IMR-90 (cell line): ENCODE results near the gene MRPL28. TPM values are rescaled to one million over a fixed set of nuclear protein-coding genes. Genes with fewer than 3 reads are reported as not detected.

Experiments used
- ATAC-seq: fragments of 200-7000 bp; cut with Tn5 transposase; 2 replicates; pipeline ENCODE4 v1.9.1; 2020; ENCODE audit warnings: low read depth, mild to moderate bottlenecking, moderate library complexity
- BruUV-seq: library from RNA; stranded (reverse); fragments of 400-500 nt; replicated peaks from 2 replicates; lab custom pipeline; 2021; lab: Mats Ljungman, UMichigan
- CTCF ChIA-PET: fragments of 300-600 bp; formaldehyde crosslinking; extraction: SDS; loops from one replicate; lab custom pipeline; 2021; ENCODE audit warnings: antibody characterized with exemption; lab: Yijun Ruan, JAX
- POLR2A ChIA-PET: fragments of 300-600 bp; sonication (Branson Sonifier 250); formaldehyde crosslinking; loops from one replicate; lab custom pipeline; 2022; ENCODE audit warnings: antibody characterized with exemption; ENCODE audit not compliant: unreplicated experiment; lab: Charles Lee
- DNase-seq: peaks from one replicate; pipeline ENCODE4 v3.0.0; 2013
- H2AFZ ChIP-seq: replicated peaks from 2 replicates; pipeline ENCODE3; 2013; ENCODE audit warnings: low read length, mild to moderate bottlenecking; ENCODE audit not compliant: poor library complexity
- H2AK5ac ChIP-seq: 2 replicates; pipeline ENCODE4 v1.6.1; 2013; ENCODE audit warnings: low read depth, low read length, inconsistent platforms
- H2AK9ac ChIP-seq: replicated peaks from 2 replicates; pipeline ENCODE3; 2013; ENCODE audit warnings: mild to moderate bottlenecking, low read depth, low read length, moderate library complexity; ENCODE audit not compliant: poor library complexity
- H2BK120ac ChIP-seq: 2 replicates; pipeline ENCODE4 v1.6.1; 2013; ENCODE audit warnings: low read depth, low read length, inconsistent platforms
- H2BK15ac ChIP-seq: 3 replicates; pipeline ENCODE4 v1.6.1; 2013; ENCODE audit warnings: low read depth, low read length, inconsistent platforms
- H2BK20ac ChIP-seq: 2 replicates; pipeline ENCODE4 v1.6.1; 2013; ENCODE audit warnings: low read depth, mild to moderate bottlenecking, inconsistent platforms, low read length, moderate library complexity
- H2BK5ac ChIP-seq: 2 replicates; pipeline ENCODE4 v1.6.1; 2013; ENCODE audit warnings: mild to moderate bottlenecking, low read depth, low read length, inconsistent platforms; ENCODE audit not compliant: poor library complexity, severe bottlenecking
- H3K14ac ChIP-seq: replicated peaks from 2 replicates; pipeline ENCODE4 v1.6.1; 2013; ENCODE audit warnings: low read depth, low read length, inconsistent platforms
- H3K18ac ChIP-seq: 2 replicates; pipeline ENCODE4 v1.6.1; 2013; ENCODE audit warnings: low read depth, low read length, control low read depth
- H3K23ac ChIP-seq: 2 replicates; pipeline ENCODE4 v1.6.1; 2013; ENCODE audit warnings: low read depth, low read length, inconsistent platforms
- H3K27ac ChIP-seq: 2 replicates; pipeline ENCODE4 v1.5.1; 2013; ENCODE audit warnings: mild to moderate bottlenecking, control low read depth, low read length; ENCODE audit not compliant: insufficient read depth
- H3K27me3 ChIP-seq: 2 replicates; pipeline ENCODE4 v1.6.1; 2013; ENCODE audit warnings: low read length; ENCODE audit not compliant: control insufficient read depth, insufficient read depth
- H3K36me3 ChIP-seq: 2 replicates; pipeline ENCODE4 v1.6.1; 2013; ENCODE audit warnings: low read length, mixed read lengths; ENCODE audit not compliant: control insufficient read depth, insufficient read depth
- H3K4ac ChIP-seq: 2 replicates; pipeline ENCODE4 v1.6.1; 2013; ENCODE audit warnings: low read depth, low read length, inconsistent platforms
- H3K4me1 ChIP-seq: 2 replicates; pipeline ENCODE4 v1.6.1; 2013; ENCODE audit warnings: low read length, mixed read lengths; ENCODE audit not compliant: control insufficient read depth, insufficient read depth
- H3K4me2 ChIP-seq: 2 replicates; pipeline ENCODE4 v1.6.1; 2013; ENCODE audit warnings: low read depth, mild to moderate bottlenecking, control low read depth, low read length, moderate library complexity
- H3K4me3 ChIP-seq: 2 replicates; pipeline ENCODE4 v1.5.1; 2013; ENCODE audit warnings: low read depth, mild to moderate bottlenecking, control low read depth, low read length, moderate library complexity; ENCODE audit not compliant: insufficient read depth
- H3K56ac ChIP-seq: 2 replicates; pipeline ENCODE4 v1.6.1; 2013; ENCODE audit warnings: low read length, inconsistent platforms; ENCODE audit not compliant: insufficient read depth; ENCODE audit errors: extremely low read depth
- H3K79me1 ChIP-seq, 2 experiments: 2 replicates each; pipeline ENCODE4 v1.6.1; 2013; ENCODE audit warnings: low read length in 2 of 2, inconsistent platforms in 1 of 2, low read depth in 1 of 2
- H3K9ac ChIP-seq: 2 replicates; pipeline ENCODE4 v1.6.1; 2013; ENCODE audit warnings: low read depth, low read length, control low read depth
- H3K9me1 ChIP-seq: 2 replicates; pipeline ENCODE4 v1.6.1; 2013; ENCODE audit warnings: low read length, inconsistent platforms; ENCODE audit not compliant: insufficient read depth
- H3K9me3 ChIP-seq: 2 replicates; pipeline ENCODE4 v1.6.1; 2013; ENCODE audit warnings: low read length; ENCODE audit not compliant: control insufficient read depth, insufficient read depth
- H4K20me1 ChIP-seq: 2 replicates; pipeline ENCODE4 v1.6.1; 2013; ENCODE audit warnings: low read length, inconsistent platforms; ENCODE audit not compliant: insufficient read depth
- H4K5ac ChIP-seq: 2 replicates; pipeline ENCODE4 v1.6.1; 2013; ENCODE audit warnings: mild to moderate bottlenecking, low read depth, low read length, control low read depth
- H4K8ac ChIP-seq, 2 experiments: 2 replicates each; pipeline ENCODE4 v1.6.1; 2013; ENCODE audit warnings: low read depth in 2 of 2, low read length in 2 of 2, control low read depth in 1 of 2, inconsistent platforms in 1 of 2
- H4K91ac ChIP-seq: 2 replicates; pipeline ENCODE4 v1.6.1; 2013; ENCODE audit warnings: low read depth, low read length, inconsistent platforms; ENCODE audit not compliant: insufficient read depth
- BHLHE40 ChIP-seq: fragments of 150-350 bp; IDR thresholded peaks from 2 replicates; pipeline ENCODE4 v1.6.1; 2016; ENCODE audit warnings: mild to moderate bottlenecking, low read depth, low read length
- CHD1 ChIP-seq: IDR thresholded peaks from 2 replicates; pipeline ENCODE4 v1.6.1; 2012; ENCODE audit warnings: low read depth, low read length, improper control_type of control experiment
- FOS ChIP-seq: fragments of 150-350 bp; IDR thresholded peaks from 2 replicates; pipeline ENCODE4 v1.6.1; 2016; ENCODE audit warnings: low read depth, low read length
- MAFK ChIP-seq: IDR thresholded peaks from 2 replicates; pipeline ENCODE4 v1.6.1; 2012; ENCODE audit warnings: low read depth, low read length, improper control_type of control experiment
- MAZ ChIP-seq: IDR thresholded peaks from 2 replicates; pipeline ENCODE4 v1.6.1; 2012; ENCODE audit warnings: low read depth, mild to moderate bottlenecking, low read length, improper control_type of control experiment, moderate library complexity, borderline replicate concordance
- MXI1 ChIP-seq: IDR thresholded peaks from 2 replicates; pipeline ENCODE4 v1.6.1; 2012; ENCODE audit warnings: low read depth, mild to moderate bottlenecking, low read length, moderate library complexity, borderline replicate concordance
- NFE2L2 ChIP-seq: fragments of 150-350 bp; IDR thresholded peaks from 2 replicates; pipeline ENCODE4 v1.6.1; 2016; ENCODE audit warnings: low read depth, mild to moderate bottlenecking, low read length
- POLR2A ChIP-seq: IDR thresholded peaks from 2 replicates; pipeline ENCODE4 v1.6.1; 2012; ENCODE audit warnings: mild to moderate bottlenecking, low read depth, low read length
- RAD21 ChIP-seq: IDR thresholded peaks from 2 replicates; pipeline ENCODE4 v1.6.1; 2012; ENCODE audit warnings: low read length, improper control_type of control experiment
- RFX5 ChIP-seq: IDR thresholded peaks from 2 replicates; pipeline ENCODE4 v1.8.0; 2012; ENCODE audit warnings: low read depth, mild to moderate bottlenecking, low read length, moderate library complexity
- SMC3 ChIP-seq: fragments of 150-350 bp; IDR thresholded peaks from 2 replicates; pipeline ENCODE4 v1.6.1; 2016; ENCODE audit warnings: low read depth, mild to moderate bottlenecking, antibody characterized with exemption, low read length, moderate library complexity
- USF2 ChIP-seq: fragments of 150-350 bp; IDR thresholded peaks from 2 replicates; pipeline ENCODE4 v1.6.1; 2017; ENCODE audit warnings: mild to moderate bottlenecking, antibody characterized with exemption, low read length, low read depth
- WGBS, 2 experiments: methylation state at CpG; one replicate each; pipeline versions ENCODE4 v1.1.5 to v1.1.7; 2013; ENCODE audit warnings: missing lambda C conversion rate in 2 of 2; ENCODE audit not compliant: insufficient read length in 1 of 2; ENCODE audit errors: extremely low coverage in 2 of 2; 5-methylcytosine and 5-hydroxymethylcytosine counted together
- dilution Hi-C: fragments of 300-500 bp; cut with HindIII; formaldehyde crosslinking; loops from one replicate; pipeline ENCODE4 v1.14.3; 2018; ENCODE audit warnings: low sequenced_read_pairs; ENCODE audit not compliant: unreplicated experiment
- in situ Hi-C: fragments of 300-500 bp; cut with MboI; formaldehyde crosslinking; loops from 3 replicates; pipeline ENCODE4 v1.14.3; 2019; ENCODE audit warnings: low sequenced_read_pairs, inconsistent platforms, mixed read lengths
- intact Hi-C: fragments of 100-400 bp; cut with micrococcal nuclease; formaldehyde crosslinking; loops from 2 replicates; pipeline ENCODE4 v1.10.0; 2022
- polyA plus RNA-seq, 3 experiments: library from polyadenylated mRNA; depleted of rRNA; stranded (reverse); fragments of >200 nt; gene quantifications; 2 replicates each; pipeline ENCODE4 v1.2.3, GENCODE V29; 2012; ENCODE audit warnings: low replicate concordance in 1 of 3
- total RNA-seq: library from RNA; depleted of rRNA; stranded (reverse); fragments of >200 nt; gene quantifications from 2 replicates; pipeline ENCODE4 v1.2.3, GENCODE V29; 2012
- TF ChIP-seq, protein P1 (sequence below): fragments of 150-350 bp; IDR thresholded peaks from 2 replicates; pipeline ENCODE4 v1.6.1; 2016; ENCODE audit warnings: low read depth, mild to moderate bottlenecking, low read length, moderate library complexity, borderline replicate concordance
- TF ChIP-seq, protein P2 (sequence below): conservative IDR thresholded peaks from 2 replicates; pipeline ENCODE4 v1.5.1; 2012; ENCODE audit warnings: mild to moderate bottlenecking, low read depth, low read length, improper control_type of control experiment

Gene MRPL28
- total and polyA plus RNA-seq, 2 of the 4 experiments (the other 2 are of a cell fraction) = 104 to 181 TPM

DNA sequence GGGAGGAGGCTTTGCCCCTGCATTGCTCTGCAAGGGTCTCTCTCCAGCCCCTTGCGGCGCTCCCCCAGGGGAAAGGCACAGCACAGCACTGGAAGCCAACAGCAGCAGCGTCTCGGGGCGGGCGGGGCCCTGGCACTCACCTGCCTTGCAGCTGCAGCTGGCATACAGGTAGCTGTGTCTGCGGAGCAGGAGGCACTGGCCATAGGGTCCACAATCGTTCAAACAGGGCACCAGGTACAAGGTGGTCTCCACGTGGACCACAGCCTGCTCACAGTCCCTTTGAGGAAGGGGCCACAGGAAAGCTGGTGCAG, 4.2 kb upstream of the MRPL28 start:
- Histone ChIP-seq H3K4me3 (no peak overlapping the region), H3K4me1 (peaks cover 6% of the 10 kb centered on the region; the same call in 1 of the 2 replicates), H3K9me3 (no peaks in the 10 kb centered on the region), H2AFZ (no peak overlapping the region), H3K23ac (no peak overlapping the region), H3K4me2 (no peak overlapping the region), H2BK120ac (no peak overlapping the region), H4K91ac (no peak overlapping the region), H3K79me1 (peaks cover 4 to 16% of the 10 kb centered on the region in 2 experiments; a peak in 3 of 4 replicates), H3K4ac (no peak overlapping the region), H3K9me1 (no peaks in the 10 kb centered on the region), H3K36me3 (peaks cover 56% of the 10 kb centered on the region), H3K14ac (no peak overlapping the region), H2BK20ac (no peak overlapping the region), H3K9ac (no peak overlapping the region), H2AK5ac (no peak overlapping the region), H2AK9ac (no peak overlapping the region), H3K27ac (no peak overlapping the region), H2BK15ac (no peak overlapping the region), H3K27me3 (no peaks in the 10 kb centered on the region), H2BK5ac (no peak overlapping the region), H3K56ac (no peak overlapping the region), H4K8ac (no peak overlapping the region), H4K20me1 (peaks cover 12% of the 10 kb centered on the region), H3K18ac (no peak overlapping the region), H4K5ac (no peak overlapping the region)
- 95% methylated on average over 9 of the region's 9 CpGs; no CpG with 5 or more reads in 1 of the 2 experiments for WGBS, 2 experiments
- in situ Hi-C loops = no loop called here
- no peak for TF ChIP-seq RFX5
- no peak for TF ChIP-seq FOS
- TF ChIP-seq CHD1 = no peak
- TF ChIP-seq, protein P1, sequence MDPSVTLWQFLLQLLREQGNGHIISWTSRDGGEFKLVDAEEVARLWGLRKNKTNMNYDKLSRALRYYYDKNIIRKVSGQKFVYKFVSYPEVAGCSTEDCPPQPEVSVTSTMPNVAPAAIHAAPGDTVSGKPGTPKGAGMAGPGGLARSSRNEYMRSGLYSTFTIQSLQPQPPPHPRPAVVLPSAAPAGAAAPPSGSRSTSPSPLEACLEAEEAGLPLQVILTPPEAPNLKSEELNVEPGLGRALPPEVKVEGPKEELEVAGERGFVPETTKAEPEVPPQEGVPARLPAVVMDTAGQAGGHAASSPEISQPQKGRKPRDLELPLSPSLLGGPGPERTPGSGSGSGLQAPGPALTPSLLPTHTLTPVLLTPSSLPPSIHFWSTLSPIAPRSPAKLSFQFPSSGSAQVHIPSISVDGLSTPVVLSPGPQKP = no peak
- no peak for TF ChIP-seq MAZ
- TF ChIP-seq POLR2A = no peak
- TF ChIP-seq, protein P2, sequence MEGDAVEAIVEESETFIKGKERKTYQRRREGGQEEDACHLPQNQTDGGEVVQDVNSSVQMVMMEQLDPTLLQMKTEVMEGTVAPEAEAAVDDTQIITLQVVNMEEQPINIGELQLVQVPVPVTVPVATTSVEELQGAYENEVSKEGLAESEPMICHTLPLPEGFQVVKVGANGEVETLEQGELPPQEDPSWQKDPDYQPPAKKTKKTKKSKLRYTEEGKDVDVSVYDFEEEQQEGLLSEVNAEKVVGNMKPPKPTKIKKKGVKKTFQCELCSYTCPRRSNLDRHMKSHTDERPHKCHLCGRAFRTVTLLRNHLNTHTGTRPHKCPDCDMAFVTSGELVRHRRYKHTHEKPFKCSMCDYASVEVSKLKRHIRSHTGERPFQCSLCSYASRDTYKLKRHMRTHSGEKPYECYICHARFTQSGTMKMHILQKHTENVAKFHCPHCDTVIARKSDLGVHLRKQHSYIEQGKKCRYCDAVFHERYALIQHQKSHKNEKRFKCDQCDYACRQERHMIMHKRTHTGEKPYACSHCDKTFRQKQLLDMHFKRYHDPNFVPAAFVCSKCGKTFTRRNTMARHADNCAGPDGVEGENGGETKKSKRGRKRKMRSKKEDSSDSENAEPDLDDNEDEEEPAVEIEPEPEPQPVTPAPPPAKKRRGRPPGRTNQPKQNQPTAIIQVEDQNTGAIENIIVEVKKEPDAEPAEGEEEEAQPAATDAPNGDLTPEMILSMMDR = no peak
- TF ChIP-seq USF2 = no peak
- no peak for TF ChIP-seq NFE2L2
- no peak for TF ChIP-seq MXI1
- no peak for TF ChIP-seq SMC3
- no peak for TF ChIP-seq RAD21
- TF ChIP-seq MAFK = no peak
- TF ChIP-seq BHLHE40 = no peak
- dilution Hi-C loops = no loop called here
- ATAC-seq = no peak
- ChIA-PET CTCF (no interaction called here), POLR2A (no interaction called here)
- intact Hi-C loops = no loop called here
- no peak for DNase-seq
- no TSS peak for BruUV-seq
